Muscle of back (tissue), 11 donors: Measurements from ENCODE around the gene BAIAP2L1. TPM values are rescaled to one million over a fixed set of nuclear protein-coding genes. Genes with fewer than 3 reads are reported as not detected.
A peak's percentile ranks its signal among the peaks of the same experiment; 100 is the strongest.
"Not testable (repeated sequence)": the region's sequence is repeated elsewhere in the genome, so short reads cannot be mapped to it uniquely, and the experiment has no call there.

Experiments
- DNase-seq, 3 donors: peaks; one replicate each; pipeline versions ENCODE4 v3.0.0 to v3.0.0-alpha.2; 2013
- polyA plus RNA-seq, 10 donors: library from polyadenylated mRNA; unstranded; fragments of 120-200 nt; gene quantifications; one replicate each; pipeline ENCODE4 v1.2.1, GENCODE V29; 2013; ENCODE audit not compliant: insufficient read length in 10 of 10

BAIAP2L1 gene
- polyA plus RNA-seq, 10 donors = 3.7 to 7.8 (median 6.0) TPM

GRCh38 chr7:98323597-98324322, 77.1 kb downstream of the BAIAP2L1 start:
- peak; percentile 13 to 35 (median 16) for DNase-seq

GRCh38 chr7:98322331-98323270, 78.3 kb downstream of the BAIAP2L1 start:
- DNase-seq = peak in 1 of 3 donors; percentile 16

GRCh38 chr7:98321301-98321700, 79.6 kb downstream of the BAIAP2L1 start:
- no peak for DNase-seq

- DNase-seq = no peak
Observed at GRCh38 chr7:98319176-98319575, 81.7 kb downstream of the BAIAP2L1 start.

GRCh38 chr7:98317366-98318040, 83.4 kb downstream of the BAIAP2L1 start:
- DNase-seq = no peak

GRCh38 chr7:98315994-98316527, 84.8 kb downstream of the BAIAP2L1 start:
- not testable (repeated sequence) for DNase-seq

- DNase-seq = no peak
Observed at GRCh38 chr7:98315318-98315993, 85.4 kb downstream of the BAIAP2L1 start.

- no peak for DNase-seq
Observed at GRCh38 chr7:98314469-98314868, 86.4 kb downstream of the BAIAP2L1 start.

- no peak for DNase-seq
Observed at GRCh38 chr7:98312201-98312600, 88.7 kb downstream of the BAIAP2L1 start.

- DNase-seq = no peak
Observed at GRCh38 chr7:98309566-98309965, 91.3 kb downstream of the BAIAP2L1 start.

- DNase-seq = no peak
Observed at GRCh38 chr7:98307971-98308466, 92.9 kb downstream of the BAIAP2L1 start.

GRCh38 chr7:98305951-98306535, 94.8 kb downstream of the BAIAP2L1 start:
- no peak for DNase-seq

GRCh38 chr7:98303906-98304305, 97.0 kb downstream of the BAIAP2L1 start:
- DNase-seq = no peak

- no peak for DNase-seq
Observed at GRCh38 chr7:98303176-98303865, 97.6 kb downstream of the BAIAP2L1 start.

GRCh38 chr7:98301693-98302470, 99.0 kb downstream of the BAIAP2L1 start:
- no peak for DNase-seq

GRCh38 chr7:98300595-98301372, 100.1 kb downstream of the BAIAP2L1 start:
- no peak for DNase-seq

GRCh38 chr7:98297626-98298286, 103.1 kb downstream of the BAIAP2L1 start:
- no peak for DNase-seq

GRCh38 chr7:98296833-98297232, 104.1 kb downstream of the BAIAP2L1 start:
- DNase-seq = no peak
